PC-9 (cell line): ENCODE measurements around the gene MYL6B. TPM values are rescaled to one million over a fixed set of nuclear protein-coding genes. Genes with fewer than 3 reads are reported as not detected.

ENCODE experiments used
- BruUV-seq: library from RNA; stranded (reverse); fragments of 400-500 nt; replicated peaks from 2 replicates; lab custom pipeline; 2021; lab: Mats Ljungman, UMichigan
- CTCF ChIA-PET: fragments of 300-600 bp; sonication (Branson Sonifier 250); formaldehyde crosslinking; loops from one replicate; lab custom pipeline; 2022; ENCODE audit warnings: antibody characterized with exemption; lab: Charles Lee
- POLR2A ChIA-PET: fragments of 300-600 bp; sonication (Branson Sonifier 250); formaldehyde crosslinking; loops from one replicate; lab custom pipeline; 2022; ENCODE audit warnings: antibody characterized with exemption; ENCODE audit not compliant: unreplicated experiment; lab: Charles Lee
- DNase-seq, 2 experiments: peaks; one replicate each; pipeline versions ENCODE4 v3.0.0 to v3.0.0-alpha.2; 2015 to 2022; ENCODE audit warnings: mixed read lengths in 1 of 2
- H2AFZ ChIP-seq: fragments of 200-600 bp; sonication (generic); 2 replicates; pipeline ENCODE4 v1.8.1; 2017; ENCODE audit warnings: antibody characterized with exemption
- H3F3A ChIP-seq: fragments of 200-600 bp; sonication (generic); 2 replicates; pipeline ENCODE4 v1.8.1; 2017; ENCODE audit warnings: antibody characterized with exemption, mild to moderate bottlenecking, low read depth; ENCODE audit not compliant: insufficient read depth
- H3K27ac ChIP-seq: fragments of 200-600 bp; sonication (generic); 2 replicates; pipeline ENCODE4 v1.6.1; 2016; ENCODE audit warnings: mixed run types
- H3K27me3 ChIP-seq: fragments of 200-600 bp; sonication (generic); 2 replicates; pipeline ENCODE4 v1.6.1; 2016; ENCODE audit warnings: low read depth, mixed run types; ENCODE audit not compliant: insufficient read depth
- H3K36me3 ChIP-seq: fragments of 200-600 bp; sonication (generic); 2 replicates; pipeline ENCODE4 v1.6.1; 2016; ENCODE audit warnings: low read depth, mixed run types
- H3K4me1 ChIP-seq: fragments of 200-600 bp; sonication (generic); replicated peaks from 2 replicates; pipeline ENCODE4 v1.6.1; 2016; ENCODE audit warnings: mixed run types; ENCODE audit not compliant: insufficient read depth
- H3K4me2 ChIP-seq: fragments of 200-600 bp; sonication (generic); 2 replicates; pipeline ENCODE4 v1.6.1; 2017; ENCODE audit warnings: mixed run types
- H3K4me3 ChIP-seq: fragments of 200-600 bp; sonication (generic); 2 replicates; pipeline ENCODE4 v1.6.1; 2016; ENCODE audit warnings: mixed run types
- H3K79me2 ChIP-seq: fragments of 200-600 bp; sonication (generic); 2 replicates; pipeline ENCODE4 v1.6.1; 2017; ENCODE audit warnings: low read depth, mixed run types
- H3K9me2 ChIP-seq: fragments of 200-600 bp; sonication (generic); 2 replicates; pipeline ENCODE4 v1.8.1; 2017; ENCODE audit warnings: mild to moderate bottlenecking; ENCODE audit not compliant: insufficient read depth
- H3K9me3 ChIP-seq: fragments of 200-600 bp; sonication (generic); 2 replicates; pipeline ENCODE4 v1.8.1; 2016; ENCODE audit warnings: low read depth; ENCODE audit not compliant: insufficient read depth
- H4K20me1 ChIP-seq: fragments of 200-600 bp; sonication (generic); 2 replicates; pipeline ENCODE4 v1.8.1; 2017; ENCODE audit not compliant: insufficient read depth
- CTCF ChIP-seq: fragments of 200-600 bp; sonication (generic); conservative IDR thresholded peaks from 2 replicates; pipeline ENCODE4 v1.6.1; 2017; ENCODE audit warnings: mixed run types, antibody characterized with exemption, mild to moderate bottlenecking, moderate library complexity
- EZH2 ChIP-seq: fragments of 200-600 bp; sonication (generic); IDR thresholded peaks from 2 replicates; pipeline ENCODE4 v1.8.0; 2017; ENCODE audit warnings: antibody characterized with exemption, low read depth
- intact Hi-C: fragments of 100-400 bp; cut with micrococcal nuclease; formaldehyde crosslinking; loops from one replicate; pipeline ENCODE4 v1.10.0; 2022; ENCODE audit not compliant: unreplicated experiment
- total RNA-seq: library from RNA; stranded (reverse); gene quantifications from 2 replicates; pipeline ENCODE4 v1.2.3, GENCODE V29; 2021

Gene MYL6B
- total RNA-seq, 1 experiment from 2014 or later = 121 TPM

DNA sequence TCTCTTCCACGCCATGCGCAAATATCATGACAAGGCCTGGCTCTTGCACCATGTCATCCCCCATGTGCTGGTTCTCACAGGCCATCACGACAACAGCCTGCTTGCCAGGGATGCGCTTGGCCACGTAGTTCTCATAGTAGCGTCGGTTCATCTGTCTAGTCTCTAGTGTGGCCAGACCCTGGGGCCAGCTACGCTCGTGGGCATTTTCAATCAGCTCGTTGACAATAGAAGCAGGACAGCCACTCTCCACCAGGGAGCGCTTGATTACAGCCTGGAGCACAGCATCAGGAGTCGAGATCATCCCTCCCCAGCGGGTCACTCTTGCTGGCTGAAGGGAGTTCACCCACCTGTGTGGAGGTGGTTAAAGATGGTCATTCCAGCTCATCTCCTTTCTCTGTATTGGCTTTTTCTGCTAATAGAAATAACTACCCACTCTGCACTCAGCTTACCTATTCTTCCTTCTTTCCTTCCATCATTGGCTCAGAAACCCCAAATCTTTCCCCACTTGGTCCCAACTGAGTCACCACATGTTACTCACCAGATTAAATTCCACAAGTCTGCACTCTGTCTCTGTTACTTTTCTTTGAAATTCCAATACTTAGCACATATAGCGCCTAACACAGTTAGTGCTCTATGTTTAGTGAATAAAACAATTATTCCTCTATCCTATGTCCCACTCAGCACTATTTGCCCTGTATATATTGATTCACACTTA, 54.2 kb downstream of the MYL6B start:
- no peaks in the 10 kb centered on the region for H3K9me3 ChIP-seq
- no peak overlapping the region for H3K4me2 ChIP-seq
- H3K36me3 ChIP-seq = peaks cover 9% of the 10 kb centered on the region; the same call in 1 of the 2 replicates
- H3K9me2 ChIP-seq = no peaks in the 10 kb centered on the region
- TF ChIP-seq EZH2 (no peak), CTCF (peak; percentile 43; the same call in 1 of the 2 replicates)
- no peaks in the 10 kb centered on the region for H3K27me3 ChIP-seq
- peaks cover 5% of the 10 kb centered on the region; the same call in 1 of the 2 replicates for H4K20me1 ChIP-seq
- DNase-seq = peak in 1 of 2 experiments; percentile 31
- BruUV-seq = no TSS peak
- ChIA-PET CTCF (interaction anchor here (1.5 kb wide), 1 partner anchor 16 kb away, joined by 7 read pairs; the partner anchor contains the start of gene RNF41), POLR2A (interaction anchor here (0.6 to 0.7 kb wide), 2 partner anchors 15 to 129 kb away, joined by 6 read pairs; partner anchors contain the start of gene RNF41)
- no peaks in the 10 kb centered on the region for H3K4me1 ChIP-seq
- intact Hi-C loops = no loop called here
- H3K79me2 ChIP-seq = no peaks in the 10 kb centered on the region
- H3K4me3 ChIP-seq = no peak overlapping the region
- H3F3A ChIP-seq = peaks cover 8% of the 10 kb centered on the region; the same call in 1 of the 2 replicates
- H2AFZ ChIP-seq = no peak overlapping the region
- no peak overlapping the region for H3K27ac ChIP-seq

Other genes starting within 250 kb of the MYL6B start
- gene PYM1, start 224.7 kb upstream of the MYL6B start, total RNA-seq = 45.4 and 54.0 TPM in 2 replicates
- 86.6 and 91.0 TPM in 2 replicates for gene DGKA, start 221.4 kb upstream of the MYL6B start, total RNA-seq
- gene PMEL, start 186.5 kb upstream of the MYL6B start, total RNA-seq = 8.7 and 12.6 TPM in 2 replicates
- gene CDK2, start 185.8 kb upstream of the MYL6B start, total RNA-seq = 93.8 and 99.4 TPM in 2 replicates
- 98.6 and 122 TPM in 2 replicates for gene RAB5B, start 178.5 kb upstream of the MYL6B start, total RNA-seq
- gene SUOX, start 155.3 kb upstream of the MYL6B start, total RNA-seq = 20.4 and 22.7 TPM in 2 replicates
- 7.4 and 9.6 TPM in 2 replicates for gene IKZF4, start 131.5 kb upstream of the MYL6B start, total RNA-seq
- 25.2 and 43.3 TPM in 2 replicates for gene RPS26, start 110.7 kb upstream of the MYL6B start, total RNA-seq
- gene ERBB3, start 72.4 kb upstream of the MYL6B start, total RNA-seq = 127 and 145 TPM in 2 replicates
- gene PA2G4, start 48.0 kb upstream of the MYL6B start, total RNA-seq = 120 and 159 TPM in 2 replicates
- 3,423 and 4,460 TPM in 2 replicates for gene RPL41, start 36.0 kb upstream of the MYL6B start, total RNA-seq
- gene ZC3H10, start 34.3 kb upstream of the MYL6B start, total RNA-seq = 4.4 and 6.5 TPM in 2 replicates
- gene ESYT1, start 24.3 kb upstream of the MYL6B start, total RNA-seq = 46.1 and 52.2 TPM in 2 replicates
- 666 and 697 TPM in 2 replicates for gene MYL6, start 5.8 kb downstream of the MYL6B start, total RNA-seq
- gene SMARCC2, start 36.9 kb downstream of the MYL6B start, total RNA-seq = 70.3 and 86.4 TPM in 2 replicates
- gene RNF41, start 69.3 kb downstream of the MYL6B start, total RNA-seq = 29.5 and 33.4 TPM in 2 replicates
- 58.2 and 68.5 TPM in 2 replicates for gene NABP2, start 71.8 kb downstream of the MYL6B start, total RNA-seq
- 0.87 and 2.8 TPM in 2 replicates for gene SLC39A5, start 77.5 kb downstream of the MYL6B start, total RNA-seq
- 59.4 and 62.8 TPM in 2 replicates for gene ANKRD52, start 105.8 kb downstream of the MYL6B start, total RNA-seq
- gene COQ10A, start 114.4 kb downstream of the MYL6B start, total RNA-seq = 6.5 and 6.9 TPM in 2 replicates
- gene CS, start 147.7 kb downstream of the MYL6B start, total RNA-seq = 203 and 205 TPM in 2 replicates
- gene CNPY2, start 163.4 kb downstream of the MYL6B start, total RNA-seq = 78.2 and 82.1 TPM in 2 replicates
- gene PAN2, start 181.4 kb downstream of the MYL6B start, total RNA-seq = 78.1 and 82.8 TPM in 2 replicates
- 2.9 and 3.0 TPM in 2 replicates for gene IL23A, start 186.3 kb downstream of the MYL6B start, total RNA-seq
- 76.6 and 80.8 TPM in 2 replicates for gene STAT2, start 207.5 kb downstream of the MYL6B start, total RNA-seq
- not detected in 2 replicates for gene APOF, start 210.3 kb downstream of the MYL6B start, total RNA-seq